SK-N-SH treated with all-trans-retinoic acid at 6 μM for 48 hours (cell line): ENCODE measurements around the gene OR5W2.

Source experiments
- ARNTL ChIP-seq: fragments of 450-650 bp; formaldehyde crosslinking; IDR thresholded peaks from 2 replicates; pipeline ENCODE4 v1.5.0; 2020; ENCODE audit warnings: low read depth, mild to moderate bottlenecking, moderate library complexity, borderline replicate concordance
- GLIS3 ChIP-seq: fragments of 250-450 bp; sonication (Bioruptor Pico); IDR thresholded peaks from 2 replicates; pipeline ENCODE4 v1.5.0; 2020; ENCODE audit warnings: mild to moderate bottlenecking, moderate library complexity
- ISL1 ChIP-seq: fragments of 250-450 bp; sonication (Bioruptor Pico); IDR thresholded peaks from 2 replicates; pipeline ENCODE4 v2.1.2; 2022; ENCODE audit warnings: mild to moderate bottlenecking, moderate library complexity
- OSR1 ChIP-seq: fragments of 250-450 bp; sonication (Bioruptor Pico); IDR thresholded peaks from 2 replicates; pipeline ENCODE4 v1.8.0; 2022; ENCODE audit warnings: moderate library complexity, mild to moderate bottlenecking, inconsistent platforms
- PATZ1 ChIP-seq: fragments of 250-450 bp; sonication (Bioruptor Pico); IDR thresholded peaks from 2 replicates; pipeline ENCODE4 v1.8.0; 2020; ENCODE audit warnings: mild to moderate bottlenecking, moderate library complexity, borderline replicate concordance
- POU6F1 ChIP-seq: fragments of 250-450 bp; sonication (Bioruptor Pico); IDR thresholded peaks from 2 replicates; pipeline ENCODE4 v1.8.0; 2021; ENCODE audit warnings: low read depth, mild to moderate bottlenecking, moderate library complexity, borderline replicate concordance
- SNAI2 ChIP-seq: fragments of 250-450 bp; sonication (Bioruptor Pico); IDR thresholded peaks from 2 replicates; pipeline ENCODE4 v1.5.0; 2020; ENCODE audit warnings: mild to moderate bottlenecking, moderate library complexity
- TOX ChIP-seq: fragments of 250-450 bp; sonication (Bioruptor Pico); IDR thresholded peaks from 2 replicates; pipeline ENCODE4 v1.8.0; 2021; ENCODE audit warnings: mild to moderate bottlenecking, moderate library complexity, borderline replicate concordance
- TSHZ2 ChIP-seq: fragments of 250-450 bp; sonication (Bioruptor Pico); IDR thresholded peaks from 2 replicates; pipeline ENCODE4 v1.5.0; 2020; ENCODE audit warnings: mild to moderate bottlenecking, moderate library complexity
- ZC3H10 ChIP-seq: fragments of 250-450 bp; sonication (Bioruptor Pico); IDR thresholded peaks from 2 replicates; pipeline ENCODE4 v1.5.1; 2021; ENCODE audit warnings: mild to moderate bottlenecking, moderate library complexity
- ZFP30 ChIP-seq: fragments of 450-650 bp; formaldehyde crosslinking; IDR thresholded peaks from 2 replicates; pipeline ENCODE4 v1.5.0; 2022; ENCODE audit warnings: mild to moderate bottlenecking, moderate library complexity
- ZNF70 ChIP-seq: fragments of 450-650 bp; formaldehyde crosslinking; IDR thresholded peaks from 2 replicates; pipeline ENCODE4 v1.5.0; 2020; ENCODE audit warnings: mild to moderate bottlenecking, moderate library complexity
- ZNF8 ChIP-seq: fragments of 450-650 bp; formaldehyde crosslinking; IDR thresholded peaks from 2 replicates; pipeline ENCODE4 v1.5.0; 2020; ENCODE audit warnings: mild to moderate bottlenecking, moderate library complexity
- TF ChIP-seq, protein P1 (sequence below): fragments of 250-450 bp; sonication (Bioruptor Pico); IDR thresholded peaks from 2 replicates; pipeline ENCODE4 v1.5.1; 2020; ENCODE audit warnings: low read depth, mild to moderate bottlenecking, moderate library complexity

DNA sequence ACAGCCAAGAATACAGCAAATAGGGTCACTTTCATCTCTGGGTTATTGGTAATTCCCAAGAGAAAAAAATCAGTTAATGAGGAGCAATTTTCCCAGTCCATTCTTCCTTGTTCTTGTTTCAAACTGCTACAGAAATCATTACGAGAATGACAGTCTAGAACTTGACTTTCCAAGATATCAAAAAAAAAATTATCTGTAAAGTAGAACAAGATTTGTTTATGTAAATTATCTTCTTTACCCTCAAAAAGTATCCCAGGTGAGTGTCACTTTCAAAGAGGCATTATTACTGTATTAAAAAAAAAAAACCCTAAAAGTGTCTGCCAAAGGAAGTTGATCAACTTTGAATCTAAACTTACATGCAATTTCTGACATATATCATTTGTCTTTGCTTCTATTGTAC lies at the start of gene OR5W2:
- TF ChIP-seq, protein P1, sequence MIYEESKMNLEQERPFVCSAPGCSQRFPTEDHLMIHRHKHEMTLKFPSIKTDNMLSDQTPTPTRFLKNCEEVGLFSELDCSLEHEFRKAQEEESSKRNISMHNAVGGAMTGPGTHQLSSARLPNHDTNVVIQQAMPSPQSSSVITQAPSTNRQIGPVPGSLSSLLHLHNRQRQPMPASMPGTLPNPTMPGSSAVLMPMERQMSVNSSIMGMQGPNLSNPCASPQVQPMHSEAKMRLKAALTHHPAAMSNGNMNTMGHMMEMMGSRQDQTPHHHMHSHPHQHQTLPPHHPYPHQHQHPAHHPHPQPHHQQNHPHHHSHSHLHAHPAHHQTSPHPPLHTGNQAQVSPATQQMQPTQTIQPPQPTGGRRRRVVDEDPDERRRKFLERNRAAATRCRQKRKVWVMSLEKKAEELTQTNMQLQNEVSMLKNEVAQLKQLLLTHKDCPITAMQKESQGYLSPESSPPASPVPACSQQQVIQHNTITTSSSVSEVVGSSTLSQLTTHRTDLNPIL (CRISPR knock-in tag): no peak
- TF ChIP-seq ZNF8 (no peak), PATZ1 (CRISPR knock-in tag) (no peak), SNAI2 (CRISPR knock-in tag) (no peak), TOX (CRISPR knock-in tag) (no peak), POU6F1 (CRISPR knock-in tag) (no peak), ARNTL (CRISPR knock-in tag) (no peak), ZC3H10 (no peak), GLIS3 (no peak), ZFP30 (CRISPR knock-in tag) (no peak), ISL1 (CRISPR knock-in tag) (no peak), OSR1 (no peak), TSHZ2 (CRISPR knock-in tag) (no peak), ZNF70 (CRISPR knock-in tag) (no peak)
